Activated naive CD4-positive, alpha-beta T cell treated with anti-CD3 and anti-CD28 coated beads for 36 hours (primary cell): ENCODE measurements around the gene NECTIN2. TPM values are rescaled to one million over a fixed set of nuclear protein-coding genes. Genes with fewer than 3 reads are reported as not detected.
A peak's percentile ranks its signal among the peaks of the same experiment; 100 is the strongest.

Source experiments
- CTCF ChIA-PET: fragments of 350-600 bp; sonication (Branson Sonifier 250); formaldehyde crosslinking; loops from one replicate; lab custom pipeline; 2021; ENCODE audit warnings: antibody characterized with exemption; lab: Charles Lee
- DNase-seq: peaks from one replicate; pipeline ENCODE4 v3.0.0-alpha.2; 2020
- H3K27ac Mint-ChIP-seq: one replicate; pipeline ENCODE4 v1.8.0; 2021; ENCODE audit warnings: mild to moderate bottlenecking, mixed read lengths
- H3K27me3 Mint-ChIP-seq: one replicate; pipeline ENCODE4 v1.8.0; 2021; ENCODE audit warnings: low read depth, mixed read lengths
- H3K36me3 Mint-ChIP-seq: one replicate; pipeline ENCODE4 v1.8.0; 2021; ENCODE audit warnings: low read depth, mixed read lengths
- H3K4me1 Mint-ChIP-seq: one replicate; pipeline ENCODE4 v1.8.0; 2021; ENCODE audit warnings: low read depth, mixed read lengths
- H3K4me3 Mint-ChIP-seq: one replicate; pipeline ENCODE4 v1.8.0; 2021; ENCODE audit warnings: mild to moderate bottlenecking, moderate library complexity, mixed read lengths
- H3K9me3 Mint-ChIP-seq: one replicate; pipeline ENCODE4 v1.8.0; 2021; ENCODE audit warnings: mixed read lengths
- intact Hi-C: fragments of 100-400 bp; cut with micrococcal nuclease; formaldehyde crosslinking; loops from one replicate; pipeline ENCODE4 v1.15.1; 2023
- total RNA-seq, 2 experiments: library from RNA; stranded (reverse); gene quantifications; one replicate each; pipeline ENCODE4 v1.2.3, GENCODE V29; 2021

Gene NECTIN2
- 1 to 10 TPM in 1 of 2 experiments, under 1 TPM in 1; 0.88 to 1.1 TPM for total RNA-seq

DNA sequence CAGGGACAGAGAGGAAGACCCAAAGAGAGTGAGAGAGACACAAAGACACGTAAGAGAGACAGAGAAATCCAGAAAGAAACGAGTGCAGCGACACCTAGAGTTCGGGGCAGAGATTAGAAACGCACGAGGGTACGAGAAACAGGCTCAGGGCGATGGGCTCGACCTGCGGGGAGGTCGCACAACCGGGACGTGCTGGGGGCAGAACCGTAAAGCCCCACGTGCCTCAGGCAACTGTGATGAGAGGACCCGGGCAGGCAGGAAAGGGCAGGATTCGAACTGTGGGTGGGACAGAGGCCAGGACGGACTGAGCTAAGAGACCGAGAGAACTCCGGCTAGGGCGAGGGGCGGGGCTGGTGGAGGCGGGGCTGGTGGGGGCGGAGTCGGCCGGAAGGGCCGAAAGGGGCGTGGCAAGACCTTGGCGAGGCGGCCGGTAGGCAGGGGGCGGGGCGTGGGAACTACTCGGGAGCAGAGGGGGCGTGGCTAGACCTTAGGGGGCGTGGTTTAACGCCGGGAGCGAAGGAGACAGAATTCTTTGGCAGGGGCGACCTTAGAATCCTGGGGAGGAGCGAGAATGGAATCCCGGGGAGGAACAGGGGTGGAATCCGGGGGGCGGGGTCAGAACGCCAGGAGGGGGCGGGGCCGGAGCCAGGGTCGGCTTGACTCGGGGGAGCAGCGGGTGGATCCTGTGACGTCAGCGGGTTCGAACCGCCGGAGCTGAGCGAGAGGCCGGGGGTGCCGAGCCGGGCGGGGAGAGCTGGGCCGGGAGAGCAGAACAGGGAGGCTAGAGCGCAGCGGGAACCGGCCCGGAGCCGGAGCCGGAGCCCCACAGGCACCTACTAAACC is at the start of gene NECTIN2:
NECTIN2 (plus strand) TSS at position 686 of the 843 bp plus-strand sequence. CDS start 229 bp downstream, outside the sequence.
- CTCF ChIA-PET = interaction anchor here (0.6 to 1.2 kb wide), 8 partner anchors 45 to 106 kb away, joined by 3 to 5 read pairs (median 3); partner anchors contain the start of gene TOMM40
- no peaks in the 10 kb centered on the region for H3K36me3 Mint-ChIP-seq
- H3K27ac Mint-ChIP-seq = no peak within 1 kb of the TSS

DNA sequence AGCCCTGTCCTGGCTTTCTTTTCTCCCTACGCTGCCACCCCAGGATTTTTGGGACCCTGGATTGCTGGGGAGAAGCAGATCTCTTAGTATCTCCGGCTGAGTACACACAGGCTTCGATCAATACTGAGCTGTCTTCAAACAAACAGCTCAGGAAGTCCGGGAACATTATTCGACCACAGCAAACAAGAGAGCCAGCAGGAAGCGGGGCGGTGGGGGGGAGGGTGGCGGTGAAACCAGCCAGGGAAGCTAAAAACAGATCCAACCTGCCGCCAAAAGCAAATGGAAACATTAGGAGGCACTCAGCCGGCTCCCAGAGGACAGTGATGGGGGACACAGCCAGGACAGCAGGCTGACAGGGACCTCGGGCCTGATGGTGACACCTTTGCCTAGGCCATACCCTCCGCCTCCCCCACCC is 49.4 kb upstream of the NECTIN2 start:
- no peaks in the 10 kb centered on the region for H3K9me3 Mint-ChIP-seq
- peaks cover 17% of the 10 kb centered on the region for H3K4me1 Mint-ChIP-seq
- no peak overlapping the region for H3K4me3 Mint-ChIP-seq
- H3K27ac Mint-ChIP-seq = no peak overlapping the region
- CTCF ChIA-PET = interaction anchor here (0.7 to 3.7 kb wide), 3 partner anchors 12 to 202 kb away, joined by 3 to 18 read pairs (median 8); no protein-coding TSS in a partner anchor
- intact Hi-C loops = no loop called here
- H3K27me3 Mint-ChIP-seq = no peaks in the 10 kb centered on the region
- H3K36me3 Mint-ChIP-seq = no peaks in the 10 kb centered on the region
- DNase-seq = peak; percentile 28

More for the DNA sequence above, at the start of gene NECTIN2:
- intact Hi-C loops = loop anchor here (1.0 to 10.0 kb wide), 9 partner anchors 44 to 191 kb away; partner anchors contain the start of gene CLPTM1
- Mint-ChIP-seq H3K4me3 (peak within 1 kb of the TSS; percentile 83), H3K27me3 (peaks cover 18% of the 10 kb centered on the region), H3K9me3 (no peaks in the 10 kb centered on the region), H3K4me1 (peaks cover 20% of the 10 kb centered on the region)
- peak; percentile 95 for DNase-seq

DNA sequence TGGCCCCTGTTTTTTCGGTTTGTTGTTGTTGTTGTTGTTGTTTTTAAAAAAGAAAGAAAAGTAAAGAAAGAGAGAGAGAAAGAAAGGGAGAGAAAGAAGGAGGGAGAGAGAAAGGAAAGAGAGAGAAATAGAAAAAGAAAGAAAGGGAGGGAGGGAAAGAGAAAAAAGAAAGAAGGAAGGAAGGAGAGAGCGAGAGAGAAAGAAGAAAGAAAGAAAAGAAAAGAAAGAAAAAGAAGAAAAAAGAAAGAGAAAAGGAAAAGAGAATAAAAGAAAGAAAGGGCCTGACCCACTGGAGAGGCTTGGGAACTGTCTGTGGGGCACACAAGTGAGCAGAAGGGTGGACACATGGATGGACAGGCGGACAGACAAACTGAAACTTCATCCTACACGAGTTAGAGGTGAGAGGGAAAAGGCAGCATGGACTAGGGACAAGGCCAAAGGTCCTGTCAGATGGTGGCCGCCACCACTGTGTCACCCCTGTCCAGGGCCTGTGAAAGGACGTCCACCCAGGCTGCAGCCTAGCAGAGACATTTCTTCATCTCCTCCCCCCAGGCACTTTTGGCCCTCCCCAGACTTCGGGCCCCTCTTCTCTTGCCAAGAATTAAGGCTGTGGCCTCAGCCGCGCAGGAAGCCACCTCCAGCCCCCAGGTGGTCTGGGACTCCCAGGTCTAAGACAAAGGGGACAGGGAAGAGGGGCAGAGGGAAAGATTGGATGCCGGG is 46.3 kb upstream of the NECTIN2 start:
- H3K27me3 Mint-ChIP-seq = no peaks in the 10 kb centered on the region
- H3K36me3 Mint-ChIP-seq = no peaks in the 10 kb centered on the region
- H3K27ac Mint-ChIP-seq = no peak overlapping the region
- no peak overlapping the region for H3K4me3 Mint-ChIP-seq
- no peaks in the 10 kb centered on the region for H3K9me3 Mint-ChIP-seq
- intact Hi-C loops = loop anchor here (1.0 to 5.0 kb wide), 2 partner anchors 46 to 153 kb away; no protein-coding TSS in a partner anchor
- DNase-seq = no peak
- CTCF ChIA-PET = interaction anchor here (1.2 kb wide), 1 partner anchor 76 kb away, joined by 5 read pairs; no protein-coding TSS in a partner anchor
- peaks cover 17% of the 10 kb centered on the region for H3K4me1 Mint-ChIP-seq

DNA sequence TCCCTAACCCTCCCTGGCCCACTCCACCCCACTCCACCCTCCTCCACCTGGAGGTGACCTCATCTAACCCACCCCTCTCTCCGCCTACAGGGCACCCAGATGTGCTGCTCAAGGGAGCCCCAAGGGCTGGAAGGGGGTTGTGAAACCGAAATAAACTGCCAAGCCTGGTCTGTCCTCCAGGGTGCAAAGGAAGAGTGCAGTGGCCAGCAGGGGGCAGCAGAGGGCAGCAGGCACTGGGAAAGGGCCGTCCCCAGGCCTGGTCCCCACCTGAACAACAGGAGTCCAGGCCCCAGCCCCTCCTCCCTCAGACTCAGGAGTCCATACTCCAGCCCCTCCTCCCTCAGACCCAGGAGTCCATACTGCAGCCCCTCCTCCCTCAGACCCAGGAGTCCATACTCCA is 45.6 kb upstream of the NECTIN2 start:
- Mint-ChIP-seq H3K27ac (no peak overlapping the region), H3K9me3 (no peaks in the 10 kb centered on the region), H3K4me3 (no peak overlapping the region), H3K27me3 (no peaks in the 10 kb centered on the region), H3K4me1 (peaks cover 17% of the 10 kb centered on the region), H3K36me3 (no peaks in the 10 kb centered on the region)
- DNase-seq = peak; percentile 88
- CTCF ChIA-PET = no interaction called here
- intact Hi-C loops = loop anchor here (1.0 to 5.0 kb wide), 2 partner anchors 45 to 152 kb away; no protein-coding TSS in a partner anchor

DNA sequence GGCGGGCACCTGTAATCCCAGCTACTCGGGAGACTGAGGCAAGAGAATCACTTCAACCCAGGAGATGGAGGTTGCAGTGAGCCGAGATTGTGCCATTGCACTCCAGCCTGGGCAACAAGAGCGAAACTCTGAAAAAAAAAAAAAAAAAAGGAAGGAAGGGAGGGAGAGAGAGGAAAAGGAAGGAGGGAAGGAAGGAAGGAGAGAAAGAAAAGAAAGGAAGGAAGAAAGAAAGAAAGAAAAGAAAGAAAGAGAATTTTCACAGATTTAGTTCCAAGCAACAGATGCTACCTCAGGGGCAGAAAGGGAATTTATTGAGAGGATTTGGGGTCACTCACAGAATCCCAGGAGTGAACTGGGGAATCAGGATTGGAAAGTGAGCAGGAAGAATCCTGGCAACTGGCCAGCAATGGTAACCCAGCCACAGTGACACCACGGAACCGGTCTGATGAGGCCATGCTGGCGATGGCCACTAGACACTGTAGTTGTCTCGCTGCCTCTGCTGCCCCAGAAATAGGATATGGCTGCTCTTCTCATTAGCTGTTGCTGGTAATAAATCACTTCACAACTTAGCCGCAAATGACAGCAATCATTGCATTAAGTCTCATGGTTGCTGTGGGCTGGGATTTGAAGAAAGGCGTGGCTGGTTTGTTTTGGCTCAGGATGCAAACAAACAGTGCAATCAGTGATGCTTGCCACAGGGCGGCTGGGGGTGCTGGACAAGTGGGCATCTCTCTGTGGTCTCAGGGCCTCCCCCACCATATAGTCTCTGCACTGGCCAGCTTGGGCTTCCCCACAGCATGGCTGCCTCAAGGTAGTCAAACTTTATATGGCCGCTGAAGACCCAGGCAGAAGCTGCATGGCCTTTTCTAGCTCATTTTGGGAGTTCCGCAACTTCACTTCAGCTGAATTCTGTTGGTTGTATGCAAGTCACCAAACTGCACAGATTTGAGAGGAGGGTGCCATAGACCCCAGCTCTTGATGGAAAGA is 42.4 kb upstream of the NECTIN2 start:
- intact Hi-C loops = loop anchor here (5.0 kb wide), 1 partner anchor 149 kb away; no protein-coding TSS in a partner anchor

DNA sequence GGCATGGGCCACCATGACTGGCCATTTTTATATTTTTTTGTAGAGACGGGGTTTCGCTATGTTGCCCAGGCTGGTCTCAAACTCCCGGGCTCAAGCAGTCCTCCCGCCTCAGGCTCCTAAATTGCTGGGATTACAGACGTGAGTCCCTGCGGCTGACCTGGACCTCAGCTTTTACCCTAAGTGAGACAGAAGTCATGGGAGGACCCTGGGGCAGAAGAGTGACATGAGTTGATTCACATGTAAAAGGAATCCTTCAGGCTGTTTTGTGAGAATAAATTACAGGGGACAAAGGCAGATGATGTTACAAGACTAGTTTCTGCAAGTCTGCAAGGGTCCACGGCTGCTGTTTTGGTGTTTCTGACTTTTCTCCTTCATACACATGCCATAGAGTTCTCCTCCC is 39.8 kb upstream of the NECTIN2 start:
- Mint-ChIP-seq H3K9me3 (no peaks in the 10 kb centered on the region), H3K27ac (no peak overlapping the region), H3K4me1 (peaks cover 6% of the 10 kb centered on the region), H3K27me3 (peaks cover 19% of the 10 kb centered on the region), H3K4me3 (no peak overlapping the region), H3K36me3 (no peaks in the 10 kb centered on the region)
- intact Hi-C loops = no loop called here
- no peak for DNase-seq
- CTCF ChIA-PET = interaction anchor here (0.5 to 0.8 kb wide), 3 partner anchors 8 to 150 kb away, joined by 3 to 4 read pairs (median 4); no protein-coding TSS in a partner anchor

More for the DNA sequence above, 42.4 kb upstream of the NECTIN2 start:
- H3K4me1 Mint-ChIP-seq = peaks cover 1% of the 10 kb centered on the region
- CTCF ChIA-PET = interaction anchor here (0.6 to 2.9 kb wide), 4 partner anchors 40 to 190 kb away, joined by 3 to 13 read pairs (median 4); no protein-coding TSS in a partner anchor
- no peak overlapping the region for H3K4me3 Mint-ChIP-seq
- DNase-seq = no peak
- H3K9me3 Mint-ChIP-seq = no peaks in the 10 kb centered on the region
- H3K36me3 Mint-ChIP-seq = no peaks in the 10 kb centered on the region
- no peak overlapping the region for H3K27ac Mint-ChIP-seq
- peaks cover 5% of the 10 kb centered on the region for H3K27me3 Mint-ChIP-seq

DNA sequence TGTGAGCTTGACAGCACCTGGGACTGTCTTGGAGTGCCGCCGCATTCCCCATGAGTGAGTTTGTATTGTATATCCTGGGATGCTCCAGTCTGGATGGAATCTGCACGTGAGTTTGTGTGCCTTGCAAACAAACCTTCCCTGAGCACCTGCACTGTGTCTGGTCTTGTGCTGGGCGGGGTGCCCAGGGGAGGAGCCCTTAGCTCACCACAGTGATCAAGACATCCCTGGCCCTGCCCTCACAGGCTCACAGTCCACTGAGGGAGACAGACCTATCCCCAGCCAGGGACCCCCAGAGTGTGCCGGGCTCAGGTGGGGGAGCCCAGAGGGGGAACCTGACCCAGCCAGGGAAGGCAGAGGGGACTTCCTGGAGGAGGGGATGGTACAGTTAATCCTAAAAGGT is 38.9 kb upstream of the NECTIN2 start:
- no peaks in the 10 kb centered on the region for H3K36me3 Mint-ChIP-seq
- no peak overlapping the region for H3K4me3 Mint-ChIP-seq
- intact Hi-C loops = no loop called here
- H3K27ac Mint-ChIP-seq = no peak overlapping the region
- DNase-seq = no peak
- H3K9me3 Mint-ChIP-seq = no peaks in the 10 kb centered on the region
- peaks cover 6% of the 10 kb centered on the region for H3K4me1 Mint-ChIP-seq
- CTCF ChIA-PET = interaction anchor here (0.5 to 0.7 kb wide), 2 partner anchors 21 to 151 kb away, joined by 4 read pairs; no protein-coding TSS in a partner anchor
- peaks cover 23% of the 10 kb centered on the region for H3K27me3 Mint-ChIP-seq

DNA sequence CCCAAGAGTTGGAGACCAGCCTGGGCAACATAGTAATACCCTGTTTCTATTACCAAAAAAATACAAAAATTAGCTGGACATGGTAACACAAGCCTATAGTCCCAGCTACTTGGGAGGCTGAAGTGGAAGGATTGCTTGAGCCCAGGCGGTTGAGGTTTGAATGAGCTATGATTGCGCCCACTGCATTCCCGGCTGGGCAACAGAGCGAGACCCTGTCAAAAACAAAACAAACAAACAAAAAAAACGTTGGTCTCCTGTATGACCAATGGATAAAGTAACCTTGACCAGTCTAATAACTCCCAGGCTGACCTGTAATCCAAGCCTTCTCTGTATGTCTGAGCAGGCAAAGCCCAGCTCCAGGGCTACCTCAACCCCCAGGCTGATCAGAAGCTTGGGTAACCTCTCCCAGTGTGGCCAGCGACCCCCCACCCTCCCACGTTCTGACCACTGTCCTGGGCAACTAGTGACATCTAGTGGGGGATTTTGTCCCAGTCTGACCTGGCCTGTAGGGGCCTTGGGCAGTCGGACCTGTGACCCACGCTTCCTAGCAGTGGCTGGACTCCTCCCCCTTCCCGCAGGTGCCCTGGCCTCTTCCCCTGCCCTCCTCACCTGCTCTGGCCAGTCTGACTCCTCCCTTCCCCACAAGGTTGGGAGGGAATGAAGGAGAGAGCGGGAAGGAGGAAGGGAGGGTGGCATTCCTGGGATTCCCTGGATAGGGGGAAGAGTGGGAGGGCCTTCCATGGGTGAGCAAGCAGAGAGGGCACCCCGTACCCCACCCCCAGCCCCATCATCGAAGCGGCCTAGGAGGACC is 38.2 kb upstream of the NECTIN2 start:
- Mint-ChIP-seq H3K9me3 (no peaks in the 10 kb centered on the region), H3K27me3 (peaks cover 23% of the 10 kb centered on the region), H3K4me3 (no peak overlapping the region), H3K4me1 (peaks cover 6% of the 10 kb centered on the region), H3K36me3 (no peaks in the 10 kb centered on the region), H3K27ac (no peak overlapping the region)
- CTCF ChIA-PET = interaction anchor here (0.6 kb wide), 1 partner anchor 102 kb away, joined by 3 read pairs; no protein-coding TSS in a partner anchor
- intact Hi-C loops = no loop called here
- DNase-seq = no peak

DNA sequence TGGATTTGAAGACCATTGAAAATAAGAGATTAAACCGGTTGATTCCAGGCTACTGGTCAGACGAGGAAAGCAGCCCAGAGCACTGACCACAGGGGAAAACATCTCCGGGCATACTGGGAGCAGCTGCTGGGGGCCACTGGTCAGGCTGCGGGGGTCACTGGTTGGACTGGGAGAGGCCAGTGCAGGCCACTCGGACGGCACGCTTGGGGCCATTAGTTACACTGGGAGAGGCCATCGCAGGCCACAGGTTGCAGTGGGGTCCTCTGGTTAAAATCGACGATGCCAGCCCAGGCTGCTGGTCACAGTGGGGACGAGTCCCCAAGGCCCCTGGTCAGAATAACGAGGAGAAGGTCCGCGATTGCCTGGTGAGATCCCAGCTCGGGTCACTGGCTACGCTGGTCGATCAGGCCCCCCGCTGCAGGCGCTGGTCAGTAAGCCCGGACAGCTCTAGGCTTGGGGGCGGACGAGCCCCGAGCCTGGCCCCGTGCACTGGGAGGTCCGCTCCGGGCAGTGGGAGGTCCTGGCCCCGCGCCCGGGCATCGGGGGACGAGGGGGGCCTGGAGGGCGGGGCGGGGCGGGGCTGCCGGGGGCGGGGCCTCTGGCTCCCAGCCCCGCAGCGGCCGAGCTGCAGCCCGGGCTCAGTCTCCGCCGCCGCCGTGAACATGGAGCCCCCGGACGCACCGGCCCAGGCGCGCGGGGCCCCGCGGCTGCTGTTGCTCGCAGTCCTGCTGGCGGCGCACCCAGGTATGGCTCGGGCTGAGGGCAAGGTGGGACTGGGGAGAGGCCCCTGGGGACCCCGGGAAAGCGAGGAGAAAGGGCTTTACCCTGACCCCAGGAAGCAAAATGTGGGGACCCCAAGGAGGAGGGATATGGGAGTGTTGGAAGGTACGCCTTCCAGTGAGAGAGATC is 37.4 kb upstream of the NECTIN2 start, which contains the start of gene BCAM:
BCAM (plus strand) TSS at position 641 of the 909 bp plus-strand sequence; CDS start at position 663, 22 bp downstream.
- H3K27ac Mint-ChIP-seq = no peak within 1 kb of the TSS
- no peak for DNase-seq
- no peak within 1 kb of the TSS for H3K4me3 Mint-ChIP-seq
- peaks cover 6% of the 10 kb centered on the region for H3K4me1 Mint-ChIP-seq
- CTCF ChIA-PET = interaction anchor here (0.6 kb wide), 1 partner anchor 103 kb away, joined by 3 read pairs; no protein-coding TSS in a partner anchor
- intact Hi-C loops = no loop called here
- H3K27me3 Mint-ChIP-seq = peaks cover 24% of the 10 kb centered on the region
- no peaks in the 10 kb centered on the region for H3K36me3 Mint-ChIP-seq
- H3K9me3 Mint-ChIP-seq = no peaks in the 10 kb centered on the region
